Left colon (tissue), 2 donors: ENCODE measurements around the gene UBE2K. TPM values are rescaled to one million over a fixed set of nuclear protein-coding genes. Genes with fewer than 3 reads are reported as not detected.
A peak's percentile ranks its signal among the peaks of the same experiment; 100 is the strongest.
"Not testable (repeated sequence)": the region's sequence is repeated elsewhere in the genome, so short reads cannot be mapped to it uniquely, and the experiment has no call there.

ENCODE experiments used
- ATAC-seq: fragments of 200-7000 bp; cut with Tn5 transposase; one replicate; pipeline ENCODE4 v1.9.1; 2020; ENCODE audit warnings: mild to moderate bottlenecking, moderate library complexity
- DNase-seq, 2 donors: peaks; one replicate each; pipeline ENCODE4 v3.0.0-alpha.2; 2020
- intact Hi-C, 2 donors: fragments of 100-400 bp; cut with DNase I in 1 of 2; cut with micrococcal nuclease in 1 of 2; formaldehyde crosslinking; loops; one replicate each; pipeline versions ENCODE4 v1.11.2 to v1.14.0; 2022; cut with DNase I, micrococcal nuclease
- total RNA-seq, 2 donors: library from RNA; stranded (reverse); fragmentation: NEBNext Ultra II Directional; extraction: Animal tissue kit (Norgen Biotek cat#: 25700); gene quantifications; one replicate each; pipeline ENCODE4 v1.2.1, GENCODE V29; 2021
- donor health status: DM: no; HTN: no; CAD: no.
- donor health status: DM: yes; HTN: yes; CAD: no.

UBE2K gene
- total RNA-seq, 2 donors from 2014 or later = 83.5 to 92.1 TPM

DNA sequence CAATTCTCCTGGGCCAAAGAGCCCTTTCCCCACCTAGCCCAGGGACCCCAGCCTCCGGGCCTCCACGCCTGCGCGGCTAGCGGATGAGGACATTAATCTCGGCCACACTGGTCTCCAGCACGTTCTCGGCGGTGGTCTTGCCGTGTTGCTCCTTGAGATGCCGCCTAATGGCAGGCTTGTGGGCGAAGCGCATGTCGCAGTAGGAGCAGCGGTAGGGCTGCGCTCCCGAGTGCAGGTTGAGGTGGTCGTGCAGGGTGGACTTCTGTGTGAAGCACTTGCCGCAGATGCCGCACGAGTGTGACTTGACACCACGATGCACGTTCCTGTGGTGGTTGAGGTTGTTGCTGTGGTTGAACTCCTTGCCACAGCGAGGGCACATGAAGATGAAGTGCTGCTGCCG, 72.1 kb downstream of the UBE2K start:
- DNase-seq (no peak), ATAC-seq (no peak)
- intact Hi-C loops = no loop called here

DNA sequence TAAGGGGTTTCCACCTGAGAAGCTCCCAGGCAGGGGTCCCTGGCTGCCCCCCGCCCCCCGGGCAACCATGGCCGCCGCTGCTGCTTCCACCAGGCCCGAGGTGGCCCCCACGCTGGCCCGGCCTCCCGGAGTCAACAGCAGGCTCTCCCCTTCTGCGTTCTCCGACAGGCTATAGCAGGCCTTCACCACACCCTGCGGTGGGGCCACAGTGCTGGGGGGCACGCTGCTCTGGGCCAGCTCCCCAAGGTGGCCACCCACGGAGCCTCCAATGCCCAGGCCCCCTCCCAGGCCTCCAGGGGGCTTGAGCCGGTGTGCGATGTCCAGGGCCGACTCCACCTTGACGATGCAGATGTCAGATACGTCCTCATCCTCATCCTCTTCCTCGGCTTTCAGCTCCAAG, 72.5 kb downstream of the UBE2K start:
- ATAC-seq (peak; percentile 16), DNase-seq (no peak)
- intact Hi-C loops = no loop called here

DNA sequence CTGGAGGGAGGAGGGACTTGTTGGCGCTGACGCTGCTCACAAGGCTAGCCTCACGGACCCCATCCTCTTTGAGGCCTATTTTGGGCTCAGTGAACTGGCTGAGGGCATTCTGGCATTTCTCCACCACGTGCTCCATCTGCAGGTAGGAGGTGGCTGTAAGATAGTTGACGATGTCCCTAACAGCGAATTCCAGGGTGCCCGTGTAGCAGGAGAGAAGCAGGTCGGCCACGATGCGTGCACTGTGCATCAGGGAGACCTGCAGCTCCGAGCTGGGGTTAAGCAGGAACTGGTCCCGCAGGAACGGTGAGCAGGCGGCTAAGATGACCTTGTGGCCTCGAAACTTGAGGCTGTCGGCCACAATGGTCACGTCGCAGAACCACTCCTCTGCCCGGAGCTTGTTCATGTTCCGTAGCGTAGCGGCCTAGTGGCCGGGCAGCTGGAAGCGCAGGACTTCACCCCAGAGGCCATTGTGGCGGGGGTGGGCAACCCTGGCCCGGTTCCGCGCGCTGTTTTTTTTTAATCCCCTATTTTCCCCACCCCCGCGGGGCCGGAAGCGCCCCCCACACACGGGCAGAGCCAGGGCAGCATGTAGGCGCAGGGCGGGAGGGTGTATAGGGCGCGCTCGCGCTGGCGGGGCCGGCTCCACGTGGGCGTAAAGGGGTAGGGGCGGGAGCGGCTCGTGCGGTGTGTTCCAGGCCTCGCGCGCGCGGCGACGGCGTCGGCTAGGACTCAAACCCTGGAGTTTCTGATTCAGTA, 73.2 kb downstream of the UBE2K start:
- no peak for DNase-seq
- ATAC-seq = peak; percentile 14
- intact Hi-C loops = no loop called here

DNA sequence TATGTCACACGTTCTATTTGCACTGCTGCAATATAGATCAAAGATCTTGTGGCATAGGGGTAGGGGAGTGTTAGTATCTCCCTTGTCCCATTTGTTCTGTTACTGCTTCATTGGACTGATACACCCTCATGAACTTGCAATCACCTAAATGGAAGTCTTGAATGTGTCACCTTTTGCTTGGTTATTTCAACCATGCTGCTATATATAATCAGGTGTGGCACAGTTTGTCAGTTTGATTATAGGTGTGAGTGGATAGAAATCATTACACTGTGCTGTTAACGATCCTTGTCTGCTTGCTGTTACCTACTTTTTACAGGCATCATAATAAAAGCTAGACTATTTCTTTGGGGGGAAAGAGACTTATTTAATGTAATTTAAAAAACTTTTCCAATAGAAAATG, 84.1 kb downstream of the UBE2K start:
- intact Hi-C loops, DNase-seq: not testable (repeated sequence)
- peak; percentile 95 for ATAC-seq

DNA sequence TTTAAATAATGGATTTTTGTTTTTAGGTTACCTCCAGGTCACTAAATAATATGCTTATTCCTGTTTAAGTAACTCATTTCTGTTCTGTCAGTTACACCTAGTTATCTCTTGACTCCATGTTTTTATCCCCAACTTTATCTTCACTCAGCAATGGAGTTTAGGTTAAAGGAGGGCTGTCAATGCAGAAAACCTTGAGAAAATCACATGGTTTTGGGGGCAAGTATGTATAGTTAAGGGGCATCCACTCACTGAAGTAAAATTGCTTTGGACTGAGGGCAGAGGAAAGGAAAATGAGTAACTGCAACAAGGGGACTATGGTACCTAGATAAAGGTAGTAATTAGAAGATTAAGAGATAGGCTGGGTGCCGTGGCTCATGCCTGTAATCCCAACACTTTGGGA, 87.1 kb downstream of the UBE2K start:
- DNase-seq (no peak), ATAC-seq (no peak)
- intact Hi-C loops = no loop called here

DNA sequence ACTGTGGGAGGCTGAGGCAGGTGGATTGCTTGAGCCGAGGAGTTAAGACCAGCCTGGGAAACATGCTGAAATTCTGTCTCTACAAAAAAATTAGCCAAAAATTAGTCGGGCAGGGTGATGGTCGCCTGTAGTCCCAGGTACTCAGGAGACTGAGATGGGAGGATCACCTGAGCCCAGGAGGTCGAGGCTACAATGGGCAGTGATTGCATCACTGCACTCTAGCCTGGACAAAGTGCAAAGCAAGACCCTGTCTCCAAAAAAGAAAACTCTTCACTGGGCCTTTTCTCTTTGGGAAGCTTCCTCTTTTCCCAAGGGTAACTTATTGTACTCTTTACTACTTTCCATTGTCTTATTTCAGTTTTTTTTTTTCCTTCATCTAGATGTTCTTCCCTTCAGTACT, 88.9 kb downstream of the UBE2K start:
- intact Hi-C loops = no loop called here
- DNase-seq (no peak), ATAC-seq (no peak)

DNA sequence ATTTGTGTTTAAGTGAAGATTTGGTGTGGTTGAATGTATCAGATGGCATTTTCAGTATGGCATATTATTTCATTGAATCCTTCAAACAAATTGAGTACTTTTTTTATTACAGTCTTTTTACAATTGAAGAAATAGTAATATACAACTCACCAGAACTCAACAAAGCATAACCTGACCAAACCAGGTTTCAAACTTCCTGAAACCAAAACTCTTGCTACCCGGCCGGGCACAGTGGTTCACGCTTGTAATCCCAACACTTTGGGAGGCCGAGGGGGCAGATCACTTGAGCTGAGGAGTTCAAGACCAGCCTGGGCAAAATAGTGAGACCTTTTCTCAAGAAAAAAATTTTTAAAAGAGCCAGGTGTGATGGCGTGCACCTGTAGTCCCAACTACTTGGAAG, 94.2 kb downstream of the UBE2K start:
- intact Hi-C loops = no loop called here
- ATAC-seq (no peak), DNase-seq (no peak)

DNA sequence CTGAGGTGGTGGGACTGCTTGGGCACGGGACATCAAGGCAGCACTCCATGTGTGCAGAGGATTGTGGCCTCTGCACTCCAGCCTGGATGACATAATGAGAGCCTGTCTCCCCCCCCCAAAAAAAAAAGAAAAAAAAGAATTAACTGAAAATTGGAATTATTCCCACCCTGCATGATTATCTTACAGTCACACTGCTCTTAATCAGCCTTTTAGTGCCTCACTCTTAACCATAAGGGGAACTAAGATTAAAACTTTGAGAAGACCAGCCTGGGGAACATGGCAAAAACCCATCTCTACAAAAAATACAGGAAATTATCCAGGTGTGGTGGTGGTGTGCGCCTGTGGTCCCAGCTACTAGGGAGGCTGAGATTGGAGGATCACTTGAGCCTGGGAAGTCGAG, 94.6 kb downstream of the UBE2K start:
- DNase-seq (no peak), ATAC-seq (no peak)
- intact Hi-C loops = no loop called here

DNA sequence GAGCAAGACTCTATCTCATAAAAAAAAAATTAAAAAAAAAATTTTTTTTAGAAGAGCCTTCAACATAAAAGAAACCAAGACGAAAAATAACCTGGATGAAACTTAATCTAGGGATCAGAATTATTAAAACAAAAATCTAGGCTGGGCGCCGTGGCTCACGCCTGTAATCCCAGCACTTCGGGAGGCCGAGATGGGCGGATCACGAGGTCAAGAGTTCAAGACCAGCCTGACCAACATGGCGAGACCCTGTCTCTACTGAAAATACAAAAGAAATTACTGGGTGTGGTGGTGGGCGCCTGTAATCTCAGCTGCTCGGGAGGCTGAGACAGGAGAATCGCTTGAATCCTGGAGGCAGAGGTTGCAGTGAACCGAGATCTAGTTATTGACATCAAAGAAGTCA, 95.0 kb downstream of the UBE2K start:
- intact Hi-C loops, DNase-seq, ATAC-seq: not testable (repeated sequence)

DNA sequence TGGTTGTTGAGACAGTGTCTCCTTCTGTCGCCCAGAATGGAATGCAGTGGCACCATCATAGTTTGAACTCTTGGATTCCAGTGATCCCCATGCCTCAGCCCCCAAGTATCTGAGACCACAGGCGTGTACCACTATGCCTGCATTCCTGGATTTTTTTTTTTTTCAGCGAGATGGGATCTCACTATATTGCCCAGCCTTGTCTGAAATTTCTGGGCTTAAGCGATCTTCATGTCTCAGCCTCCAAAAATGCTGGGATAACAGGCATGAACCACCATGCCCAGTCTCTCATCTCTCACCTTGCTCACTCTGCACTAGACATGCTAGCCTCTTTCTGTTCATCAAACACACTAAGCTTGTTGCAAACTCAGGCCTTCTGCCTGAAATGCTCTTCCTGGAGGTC, 104.1 kb downstream of the UBE2K start:
- ATAC-seq = no peak
- no peak for DNase-seq
- intact Hi-C loops = no loop called here

DNA sequence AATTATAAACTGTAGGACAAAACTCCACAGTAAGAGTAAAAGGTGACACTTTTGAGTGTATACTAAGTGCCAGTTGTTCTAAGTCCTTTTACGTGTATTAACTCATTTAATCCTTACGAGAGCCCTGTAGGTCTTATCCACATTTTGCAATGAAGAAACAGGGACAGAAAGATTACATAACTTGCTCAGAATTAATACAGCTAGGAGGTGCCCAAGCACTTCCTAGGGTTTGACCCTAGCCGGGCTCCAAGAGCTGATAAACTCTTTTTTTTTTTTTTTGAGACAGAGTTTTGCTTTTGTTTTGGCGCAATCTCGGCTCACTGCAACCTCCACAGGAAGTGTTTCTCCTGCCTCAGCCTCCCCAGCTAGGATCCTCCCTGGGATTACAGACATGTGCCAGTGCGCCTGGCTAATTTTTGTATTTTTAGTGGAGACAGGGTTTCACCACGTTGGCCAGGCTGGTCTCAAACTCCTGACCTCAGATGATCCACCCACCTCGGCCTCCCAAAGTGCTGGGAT, 110.4 kb downstream of the UBE2K start:
- intact Hi-C loops = no loop called here
- no peak for ATAC-seq
- DNase-seq = no peak

DNA sequence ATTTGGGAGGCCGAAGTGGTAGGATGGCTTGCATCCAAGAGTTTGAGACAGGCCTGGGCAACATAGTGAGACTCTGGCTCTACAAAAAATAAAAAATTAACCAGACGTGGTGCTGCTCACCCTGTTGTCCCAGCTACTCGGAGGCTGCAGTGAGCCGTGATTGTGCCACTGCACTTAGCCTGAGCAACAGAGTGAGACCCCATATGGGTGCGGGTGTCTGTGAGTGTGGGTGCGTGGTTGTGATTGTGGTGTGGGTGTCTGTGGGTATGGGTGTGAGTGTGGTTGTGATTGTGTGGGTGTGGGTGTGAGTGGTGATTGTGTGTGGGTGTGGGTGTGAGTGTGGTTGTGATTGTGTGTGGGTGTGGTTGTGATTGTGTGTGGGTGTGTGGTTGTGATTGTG, 114.6 kb downstream of the UBE2K start:
- DNase-seq (no peak), ATAC-seq (no peak)
- intact Hi-C loops = no loop called here

DNA sequence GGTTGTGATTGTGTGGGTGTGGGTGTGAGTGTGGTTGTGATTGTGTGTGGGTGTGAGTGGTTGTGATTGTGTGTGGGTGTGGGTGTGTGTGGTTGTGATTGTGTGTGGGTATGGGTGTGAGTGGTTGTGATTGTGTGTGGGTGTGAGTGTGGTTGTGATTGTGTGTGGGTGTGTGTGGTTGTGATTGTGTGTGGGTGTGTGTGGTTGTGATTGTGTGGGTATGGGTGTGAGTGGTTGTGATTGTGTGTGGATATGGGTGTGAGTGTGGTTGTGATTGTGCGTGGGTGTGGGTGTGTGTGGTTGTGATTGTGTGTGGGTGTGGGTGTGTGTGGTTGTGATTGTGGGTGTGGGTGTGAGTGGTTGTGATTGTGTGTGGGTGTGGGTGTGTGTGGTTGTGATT, 115.1 kb downstream of the UBE2K start:
- ATAC-seq, DNase-seq, intact Hi-C loops: not testable (repeated sequence)

DNA sequence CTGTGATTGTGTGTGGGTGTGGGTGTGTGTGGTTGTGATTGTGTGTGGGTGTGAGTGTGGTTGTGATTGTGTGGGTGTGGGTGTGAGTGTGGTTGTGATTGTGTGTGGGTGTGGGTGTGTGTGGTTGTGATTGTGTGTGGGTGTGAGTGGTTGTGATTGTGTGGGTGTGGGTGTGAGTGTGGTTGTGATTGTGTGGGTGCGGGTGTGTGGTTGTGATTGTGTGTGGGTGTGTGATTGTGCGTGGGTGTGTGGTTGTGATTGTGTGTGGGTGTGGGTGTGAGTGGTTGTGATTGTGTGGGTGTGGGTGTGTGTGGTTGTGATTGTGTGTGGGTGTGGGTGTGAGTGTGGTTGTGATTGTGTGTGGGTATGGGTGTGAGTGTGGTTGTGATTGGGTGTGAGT, 115.8 kb downstream of the UBE2K start:
- ATAC-seq, intact Hi-C loops, DNase-seq: not testable (repeated sequence)

DNA sequence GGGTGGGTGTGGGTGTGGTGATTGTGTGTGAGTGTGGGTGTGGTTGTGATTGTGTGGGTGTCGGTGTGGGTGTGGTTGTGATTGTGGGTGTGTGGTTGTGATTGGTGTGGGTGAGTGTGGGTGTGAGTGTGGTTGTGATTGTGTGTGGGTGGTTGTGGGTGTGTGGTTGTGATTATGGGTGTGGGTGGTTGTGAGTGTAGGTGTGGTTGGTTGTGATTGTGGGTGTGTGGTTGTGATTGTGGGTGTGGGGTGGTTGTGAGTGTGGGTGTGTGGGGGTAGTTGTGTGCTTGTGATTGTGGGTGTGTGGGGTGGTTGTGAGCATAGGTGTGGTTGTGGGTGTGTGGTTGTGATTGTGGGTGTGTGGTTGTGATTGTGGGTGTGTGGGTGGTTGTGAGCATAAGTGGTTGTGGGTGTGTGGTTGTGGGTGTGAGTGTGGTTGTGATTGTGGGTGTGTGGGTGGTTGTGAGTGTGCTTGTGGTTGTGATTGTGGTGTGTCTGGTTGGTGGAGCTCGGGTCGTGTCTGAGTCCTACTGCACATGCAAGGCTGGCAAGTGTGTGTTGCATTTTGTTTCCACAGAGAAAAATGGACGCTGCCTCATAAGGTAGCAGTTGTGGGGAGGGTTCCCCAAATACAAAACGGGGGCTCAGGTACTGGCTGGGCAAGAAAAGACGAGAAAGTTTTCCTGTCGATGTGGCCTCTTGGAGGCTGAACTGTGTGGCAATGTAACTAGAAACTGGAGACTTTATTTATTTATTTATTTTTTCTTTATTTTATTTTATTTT, 116.7 kb downstream of the UBE2K start:
- intact Hi-C loops = no loop called here
- ATAC-seq = no peak
- no peak for DNase-seq

DNA sequence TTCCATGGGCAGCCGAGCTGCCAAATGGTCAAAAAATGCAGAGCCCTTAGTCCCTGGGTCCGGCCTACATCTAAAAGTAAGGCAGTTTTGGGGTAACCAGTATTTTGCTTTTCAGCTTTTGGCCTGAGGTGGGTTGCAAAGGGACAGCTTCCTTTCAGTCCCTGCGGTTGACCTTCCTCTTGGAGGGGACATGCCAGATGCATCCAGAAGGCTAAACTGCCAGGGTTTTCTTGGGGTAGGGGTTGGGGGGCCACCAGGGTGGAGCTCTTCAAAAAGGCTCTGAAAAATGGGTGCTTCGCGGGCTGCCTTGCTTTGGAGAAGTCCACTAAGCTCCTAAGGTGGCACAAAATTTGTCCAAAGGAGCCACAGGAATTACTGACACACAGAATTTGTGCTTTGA, 120.7 kb downstream of the UBE2K start:
- intact Hi-C loops = no loop called here
- DNase-seq = no peak
- ATAC-seq = no peak

DNA sequence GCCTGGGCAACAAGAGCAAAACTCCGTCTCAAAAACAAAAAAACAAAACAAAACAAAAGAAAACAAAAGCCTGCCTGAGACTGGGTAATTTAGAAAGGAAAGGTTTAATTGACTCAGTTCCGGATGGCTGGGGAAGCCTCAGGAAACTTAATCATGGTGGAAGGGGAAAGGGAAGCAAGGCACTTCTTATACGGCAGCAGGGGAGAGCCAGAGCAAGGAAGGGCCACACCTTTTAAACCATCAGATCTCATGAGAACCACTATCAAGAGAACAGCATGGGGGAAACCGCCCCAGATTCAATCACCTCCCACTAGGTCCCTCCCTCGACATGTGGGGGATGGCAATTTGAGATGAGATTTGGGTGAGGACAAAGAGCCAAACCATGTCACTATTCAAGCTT, 122.2 kb downstream of the UBE2K start:
- ATAC-seq (no peak), DNase-seq (no peak)
- intact Hi-C loops = no loop called here

DNA sequence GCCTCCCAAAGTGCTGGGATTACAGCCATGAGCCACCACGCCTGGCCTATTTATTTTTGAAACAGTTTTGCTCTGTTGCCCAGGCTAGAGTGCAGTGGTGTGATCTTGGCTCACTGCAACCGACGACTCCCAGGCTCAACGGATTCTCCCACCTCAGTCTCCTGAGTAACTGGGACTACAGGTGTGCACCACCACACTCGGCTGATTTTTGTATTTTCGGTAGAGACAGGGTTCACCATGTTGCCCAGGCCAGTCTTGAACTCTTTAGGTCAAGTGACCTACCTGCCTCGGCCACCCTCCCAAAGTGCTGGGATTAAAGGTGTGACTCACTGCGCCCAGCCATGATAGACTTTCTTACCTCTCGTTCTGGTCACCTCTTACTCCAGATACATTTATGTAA, 124.0 kb downstream of the UBE2K start:
- DNase-seq = no peak
- intact Hi-C loops = no loop called here
- no peak for ATAC-seq

DNA sequence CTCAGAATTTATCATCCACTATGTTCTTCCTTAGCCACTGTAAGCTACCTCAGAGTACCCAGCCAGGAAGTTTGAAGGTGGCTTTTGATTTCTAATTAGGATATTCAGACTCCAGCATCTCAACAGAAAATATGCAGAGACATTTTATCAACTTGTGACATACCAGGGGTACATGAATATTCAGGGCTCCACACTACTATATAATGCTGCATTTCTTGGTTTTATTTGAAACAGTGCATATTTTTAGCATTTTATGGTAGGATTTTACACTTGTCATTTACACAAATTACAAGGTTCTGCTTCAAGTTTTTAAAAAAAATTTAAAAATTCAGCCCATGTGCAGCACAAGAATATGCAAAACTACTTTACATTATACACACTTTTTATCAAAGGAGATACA, 124.7 kb downstream of the UBE2K start:
- intact Hi-C loops = no loop called here
- DNase-seq (no peak), ATAC-seq (no peak)

DNA sequence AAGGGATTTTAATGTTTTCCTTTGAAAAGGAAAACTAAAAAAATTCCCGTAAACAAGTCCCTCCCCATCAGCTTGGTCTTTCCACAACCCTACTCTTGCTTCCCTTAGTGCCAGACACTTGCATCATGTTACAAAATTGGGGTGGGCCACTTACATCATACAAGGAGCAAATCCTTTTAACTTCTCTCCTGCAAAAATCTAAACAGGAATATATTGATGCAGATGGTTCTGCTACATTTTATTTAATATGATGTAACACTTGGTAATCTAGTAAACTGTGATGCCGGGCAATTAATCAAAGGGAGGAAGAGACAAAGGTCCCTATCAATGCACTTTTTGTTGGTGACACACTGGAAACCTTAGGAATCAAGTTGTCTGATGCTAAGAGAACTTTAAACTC, 125.3 kb downstream of the UBE2K start:
- DNase-seq = no peak
- intact Hi-C loops = no loop called here

More for the DNA sequence above, 125.3 kb downstream of the UBE2K start:
- no peak for ATAC-seq
